HG03175 (cell line): ENCODE data around the gene FBXO48.

Experiments used
- ATAC-seq: cut with Tn5 transposase; IDR thresholded peaks from one replicate; pipeline ENCODE4 v1.9.1; 2021; ENCODE audit warnings: mild to moderate bottlenecking, moderate library complexity; ENCODE audit not compliant: unreplicated experiment

Gene FBXO48

DNA sequence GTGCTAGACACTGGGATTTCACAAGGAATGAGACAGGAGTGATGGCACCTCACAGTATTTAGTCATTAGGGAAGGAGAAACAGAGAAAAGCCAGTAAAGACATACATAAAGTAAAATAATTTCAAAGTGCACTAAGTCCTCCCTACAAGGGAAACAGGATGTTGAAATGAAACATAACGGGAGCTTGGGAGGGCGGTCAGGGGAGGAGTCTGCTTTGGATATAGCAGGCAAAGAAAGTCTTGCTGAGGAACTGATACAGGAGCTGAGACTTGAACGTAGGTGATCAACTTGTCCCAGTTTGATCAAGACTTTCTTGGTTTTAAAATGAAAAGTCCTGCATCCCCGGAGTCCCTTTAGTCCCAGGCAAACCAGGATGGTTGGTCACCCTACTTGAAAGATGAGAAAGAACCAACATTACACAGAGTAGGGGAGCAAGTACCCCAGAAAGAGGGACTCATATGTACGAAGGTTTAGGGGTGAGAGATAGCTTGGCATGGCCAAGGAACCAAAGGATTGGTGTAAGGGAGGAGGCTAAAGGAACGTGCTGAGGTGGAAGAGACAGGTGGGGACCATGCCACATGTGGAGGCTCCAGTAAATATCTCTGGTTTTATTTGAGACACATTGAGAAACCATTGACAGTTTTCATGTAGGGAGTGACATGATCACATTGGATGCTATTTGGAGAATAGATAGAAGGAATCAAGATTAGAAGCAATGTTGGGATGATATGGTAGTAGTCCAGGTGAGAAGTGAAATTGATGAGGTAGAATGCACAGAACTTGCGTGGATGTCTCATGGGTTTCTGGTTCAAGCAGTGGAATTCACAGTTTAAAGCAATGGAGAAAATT lies 28.4 kb downstream of the FBXO48 start:
- ATAC-seq = no peak

- no peak for ATAC-seq
These were observed 30.8 kb downstream of the FBXO48 start for GRCh38 chr2:68436270-68436669.

GRCh38 chr2:68435615-68436014 lies 31.5 kb downstream of the FBXO48 start:
- no peak for ATAC-seq

- no peak for ATAC-seq
These were observed 32.1 kb downstream of the FBXO48 start for GRCh38 chr2:68434981-68435380.

GRCh38 chr2:68432696-68433658 lies 34.1 kb downstream of the FBXO48 start:
- ATAC-seq = no peak

- no peak for ATAC-seq
These were observed 35.6 kb downstream of the FBXO48 start for GRCh38 chr2:68431316-68431972.

- no peak for ATAC-seq
These were observed 37.7 kb downstream of the FBXO48 start for GRCh38 chr2:68429311-68429826.

DNA sequence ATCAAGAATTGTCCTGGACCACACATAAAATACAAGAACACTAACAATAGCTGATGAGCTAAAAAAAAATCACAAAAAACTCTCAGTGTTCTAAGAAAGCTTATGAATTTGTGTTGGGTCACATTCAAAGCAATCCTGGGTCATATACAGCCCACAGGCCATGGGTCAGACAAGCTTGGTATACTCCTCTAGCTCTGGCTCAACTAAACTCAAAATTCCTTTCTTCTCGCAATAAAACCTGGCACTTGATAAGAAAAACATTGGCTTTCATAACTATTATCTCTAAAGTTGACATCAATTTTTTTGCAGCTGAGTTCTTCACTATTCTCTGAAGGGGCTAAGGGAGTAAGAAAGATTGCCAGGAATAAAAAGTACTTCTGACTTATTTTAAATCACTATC lies 38.3 kb downstream of the FBXO48 start:
- ATAC-seq = no peak

DNA sequence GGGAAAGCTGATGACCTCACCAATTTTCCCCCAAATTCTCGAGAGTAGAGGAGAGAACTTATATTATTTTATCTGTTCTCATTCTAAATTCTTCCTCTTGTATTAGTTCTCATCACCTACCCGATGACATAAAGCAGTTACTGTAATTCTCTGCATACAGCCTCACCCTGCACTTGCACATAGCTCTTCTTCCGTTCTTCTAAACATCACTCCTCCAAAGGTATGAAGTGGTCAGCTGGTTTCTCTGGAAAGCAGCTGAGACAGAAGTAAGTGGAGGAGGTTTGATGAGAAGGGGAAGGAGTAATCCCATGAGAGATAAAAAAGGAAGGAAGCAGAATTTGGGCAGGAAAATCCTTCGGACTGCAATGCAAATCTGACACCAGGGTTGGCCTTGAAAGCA lies 39.0 kb downstream of the FBXO48 start:
- ATAC-seq = no peak

DNA sequence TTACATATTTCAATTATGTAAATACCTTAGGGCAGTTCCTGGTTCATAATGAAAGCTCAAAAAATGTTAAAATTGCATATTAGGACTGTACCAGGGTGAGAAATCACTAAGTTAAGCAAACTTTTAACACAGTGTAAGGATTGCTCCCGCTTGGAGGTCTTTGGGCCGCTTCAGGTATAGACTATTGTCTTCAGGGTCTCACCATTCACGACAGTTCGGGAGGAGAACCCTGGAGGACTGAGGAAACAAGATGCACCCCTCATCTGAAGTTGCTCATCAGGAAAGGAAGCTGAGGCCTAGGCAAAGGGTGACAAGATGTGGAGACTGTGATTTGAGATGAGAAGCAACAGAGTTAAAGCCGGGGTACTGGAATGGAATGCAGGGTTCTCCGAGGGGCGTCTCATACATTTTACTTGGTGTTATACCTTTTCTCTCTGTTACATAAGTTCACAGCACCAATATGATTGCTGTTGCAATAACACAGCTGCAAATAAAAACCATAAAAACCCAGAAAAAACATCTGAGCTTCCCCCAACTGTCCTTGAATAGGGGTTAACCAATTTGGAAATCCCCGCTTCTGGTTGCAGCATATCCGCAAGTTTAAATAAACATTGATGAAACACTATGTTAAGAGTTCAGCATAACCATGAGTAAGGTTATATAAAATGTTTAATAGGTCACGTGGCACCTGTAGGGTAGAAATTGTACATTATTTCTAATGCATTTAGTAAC lies 40.1 kb downstream of the FBXO48 start:
- ATAC-seq = no peak

- no peak for ATAC-seq
These were observed 40.6 kb downstream of the FBXO48 start for GRCh38 chr2:68426446-68426845.

DNA sequence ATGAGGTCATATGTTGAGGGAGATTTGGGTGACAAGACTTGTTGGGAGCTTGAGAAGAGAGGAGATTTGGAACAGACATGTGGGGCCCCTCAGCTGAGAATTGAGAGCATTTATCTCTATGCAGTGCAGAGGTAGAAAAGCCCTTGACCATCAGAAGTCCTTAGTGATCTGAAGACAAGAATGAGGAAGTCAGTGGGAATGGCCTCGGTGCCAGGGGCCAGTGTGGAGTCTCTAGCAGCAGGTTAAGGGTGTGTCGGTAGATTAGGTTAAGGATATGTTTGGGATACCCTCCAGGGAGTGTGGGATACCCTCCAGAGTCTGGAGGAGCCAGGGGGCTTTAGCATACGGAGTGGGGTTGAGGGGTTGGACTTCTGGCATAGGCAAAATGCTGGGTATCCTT lies 41.6 kb downstream of the FBXO48 start:
- ATAC-seq = no peak

DNA sequence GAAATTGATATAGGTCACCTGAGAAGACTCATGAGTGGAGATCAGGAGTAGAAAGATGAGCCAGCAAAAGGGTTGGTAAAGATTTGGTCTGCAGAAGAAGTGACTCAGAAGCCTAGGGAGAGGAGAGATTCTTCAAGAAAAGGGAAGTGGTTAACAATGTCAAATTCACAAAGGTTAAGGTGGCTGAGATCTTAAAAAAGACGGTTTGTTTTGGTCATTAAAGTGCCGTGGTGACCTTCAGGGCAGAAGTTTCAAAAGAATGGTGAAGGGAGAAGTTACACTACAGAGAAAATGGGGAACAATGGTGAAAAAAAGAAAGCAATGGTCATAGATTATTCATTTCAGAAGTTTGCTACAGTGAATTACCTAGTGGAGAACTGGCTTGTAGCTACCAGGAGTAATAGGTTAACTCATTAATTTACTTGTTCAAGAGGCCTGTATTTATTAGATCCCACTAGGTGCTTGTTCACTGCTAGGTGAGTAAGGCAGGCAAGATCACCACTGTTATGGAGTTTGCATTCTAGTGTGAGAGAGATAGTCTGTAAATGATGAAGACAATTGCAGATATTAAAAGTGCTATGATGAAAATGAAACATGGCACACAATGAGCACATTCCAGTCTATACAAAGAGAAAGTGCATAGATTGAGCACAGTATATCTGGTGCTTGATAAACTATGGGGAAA lies 43.0 kb downstream of the FBXO48 start:
- ATAC-seq = peak; percentile 84

DNA sequence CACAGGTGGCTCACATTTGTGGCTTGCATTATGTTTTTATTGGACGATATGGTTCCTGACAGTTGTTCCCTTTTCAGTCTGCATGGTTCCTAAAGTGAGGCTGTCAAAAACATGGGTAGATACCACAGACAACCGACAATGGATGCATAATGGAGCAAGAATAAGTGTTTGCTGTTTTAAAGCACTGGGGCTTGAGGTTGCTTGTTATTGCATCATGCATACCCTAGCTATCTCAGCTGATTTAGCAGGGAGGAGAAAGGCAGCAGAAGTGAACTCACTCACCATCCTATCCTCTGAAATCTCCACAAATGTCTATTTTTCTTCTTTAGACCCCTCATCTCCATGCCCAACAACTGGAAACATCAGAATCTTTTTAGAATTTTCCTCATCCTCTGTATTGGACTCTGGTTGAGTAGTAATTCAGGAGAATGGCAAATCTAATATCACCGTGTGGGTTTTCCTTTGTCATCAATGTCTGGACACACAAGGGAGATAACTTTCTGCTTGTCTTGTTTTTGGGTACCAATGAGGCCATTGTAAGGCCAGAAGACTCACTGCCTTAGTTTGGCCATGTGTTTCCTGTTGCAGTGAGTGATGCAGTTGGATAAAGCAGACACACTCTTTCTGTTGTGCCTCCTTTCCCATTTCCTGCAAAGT lies 46.7 kb downstream of the FBXO48 start:
- no peak for ATAC-seq

DNA sequence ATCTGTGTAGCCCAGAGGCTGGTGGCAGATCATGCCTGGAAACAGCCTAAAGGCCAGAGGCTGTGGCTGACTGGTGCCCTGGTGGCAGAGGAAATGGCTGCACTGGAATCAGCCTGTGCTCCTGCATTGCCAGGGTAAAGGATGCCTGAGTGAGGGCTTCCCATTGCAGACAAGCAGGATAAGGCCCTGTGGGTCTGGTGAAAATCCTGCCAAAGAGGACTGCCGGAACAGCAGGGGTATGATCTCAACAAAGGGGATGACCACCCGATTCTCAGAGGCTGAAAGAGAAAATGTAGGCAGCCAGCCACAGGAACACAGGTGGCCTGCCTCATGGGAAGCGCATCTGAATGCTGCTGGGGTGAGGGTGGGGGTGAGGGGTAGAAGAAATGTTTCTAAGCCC lies 48.2 kb downstream of the FBXO48 start:
- ATAC-seq = peak; percentile 68

DNA sequence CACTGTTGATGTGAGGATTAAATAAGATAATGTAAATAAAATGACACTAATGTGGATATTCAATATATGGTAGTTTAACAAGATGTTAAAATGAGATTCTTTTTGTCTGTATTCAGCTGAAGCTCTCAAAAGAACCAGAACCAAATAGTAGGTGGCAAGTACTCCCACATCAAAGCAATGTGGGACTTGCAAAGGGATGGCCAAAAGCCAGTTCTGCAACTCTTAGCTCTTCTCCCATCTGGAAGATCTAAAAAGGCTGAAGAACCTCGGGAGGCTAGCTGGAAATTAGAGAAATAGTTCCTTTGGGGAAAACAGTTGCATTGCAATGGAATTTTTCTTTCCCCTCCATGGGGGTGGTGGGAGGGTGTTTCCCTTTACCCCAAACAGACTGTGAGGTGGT lies 48.7 kb downstream of the FBXO48 start:
- no peak for ATAC-seq

DNA sequence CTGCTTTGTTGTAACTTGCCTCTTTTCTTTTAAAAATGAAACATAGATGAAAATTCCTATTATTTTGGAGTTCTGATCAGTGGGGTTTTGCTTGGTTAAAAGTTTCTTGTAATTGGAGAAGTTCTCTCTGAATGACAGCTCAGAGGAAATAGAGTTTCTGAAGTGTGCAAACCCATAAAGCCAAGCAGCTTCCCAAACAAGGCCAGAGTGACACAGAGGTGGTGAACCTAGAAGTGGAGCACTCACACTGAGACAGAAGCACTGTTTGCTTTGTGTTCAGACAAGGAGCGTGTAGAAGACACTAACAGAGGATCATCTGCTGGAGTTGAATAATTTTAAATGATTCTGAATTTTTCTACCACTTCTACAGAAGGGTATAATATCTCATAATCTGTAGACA lies 49.2 kb downstream of the FBXO48 start:
- no peak for ATAC-seq

DNA sequence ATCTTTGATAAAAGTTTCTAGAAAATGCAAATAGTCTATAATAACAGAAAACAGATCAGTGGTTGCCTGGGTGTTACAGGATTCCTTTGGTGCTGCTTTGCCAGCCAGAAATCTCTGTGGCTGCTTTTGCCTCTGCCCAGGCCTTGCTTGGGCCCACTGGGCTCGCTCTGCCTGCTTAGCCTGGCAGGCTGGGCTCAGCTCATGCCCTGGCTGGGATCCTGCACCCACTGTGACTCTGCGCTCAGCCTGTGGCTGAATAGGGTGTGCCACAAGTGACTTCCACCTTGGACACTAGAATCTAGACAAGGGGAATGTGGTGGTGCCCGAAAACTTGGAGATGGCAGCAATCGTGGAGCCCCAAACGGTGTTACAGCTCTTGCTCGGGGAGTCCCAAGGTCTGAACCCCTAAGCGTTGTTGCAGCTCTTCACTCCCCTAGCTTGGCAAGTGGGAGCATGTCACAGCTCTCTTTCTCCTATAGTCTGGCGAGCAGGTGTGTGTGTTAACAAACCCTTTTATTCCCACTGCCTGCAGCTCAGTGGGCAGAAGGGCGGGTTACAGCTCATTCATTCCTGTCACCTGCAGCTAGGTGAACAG lies 50.9 kb downstream of the FBXO48 start:
- no peak for ATAC-seq

- ATAC-seq = no peak
These were observed 51.6 kb downstream of the FBXO48 start for GRCh38 chr2:68415521-68415920.
